ENCODE data around the gene WNT7B. TPM values are rescaled to one million over a fixed set of nuclear protein-coding genes. Genes with fewer than 3 reads are reported as not detected.
A peak's percentile ranks its signal among the peaks of the same experiment; 100 is the strongest.

Gene WNT7B
- total and polyA plus RNA-seq, 2 of the 8 experiments (the other 6 are each of a cell fraction or from before 2014, with no cell fraction given), result 0.14 to 0.24 TPM

DNA sequence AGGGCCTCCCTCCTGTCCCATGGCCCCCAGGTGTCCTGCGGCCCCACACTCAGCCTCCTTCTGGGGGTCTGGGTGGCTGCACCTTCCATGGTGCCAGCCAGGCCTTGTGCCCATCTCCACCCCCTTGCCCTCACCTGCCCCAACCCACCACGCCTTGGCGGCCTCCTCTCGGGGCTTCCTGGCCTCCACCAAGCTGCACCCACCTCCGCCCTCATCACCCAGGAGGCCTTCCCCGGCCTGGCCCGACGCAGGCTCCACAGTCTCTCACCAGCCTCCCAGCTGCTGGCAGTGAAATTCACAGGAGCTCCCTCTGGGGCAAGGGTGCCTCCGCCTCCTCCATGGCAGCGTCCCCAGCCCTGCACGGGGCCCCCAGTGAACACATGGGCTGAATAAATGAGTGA lies 35.9 kb upstream of the WNT7B start:
- Histone ChIP-seq H3K9ac (replicated peaks in 1 of 4; ENCODE audit: extremely low read depth in 1 of 4, low read depth in 3 of 4, low read length in 3 of 4) (no peak overlapping the region), H3K4me2 (ENCODE audit: insufficient read depth in 1 of 2, low read depth in 2 of 2, low read length in 2 of 2) (peak overlapping the region; percentile 82 to 89), H3K4me3 (ENCODE audit: extremely low read depth in 1 of 4, insufficient read depth in 2 of 4, low read depth in 3 of 4, low read length in 4 of 4) (peak overlapping the region in 3 of 4 experiments; percentile 55 to 77 (median 63); a peak in 5 of 8 replicates), H3K36me3 (ENCODE audit: control insufficient read depth in 2 of 4, insufficient read depth in 4 of 4, low read length in 3 of 4) (no peaks in the 10 kb centered on the region), H3K27ac (ENCODE audit: low read depth, low read length) (no peak overlapping the region), H3K14ac (ENCODE audit: insufficient read length) (no peak overlapping the region), H4K8ac (ENCODE audit: extremely low read depth, insufficient read depth, low read length) (peak overlapping the region; percentile 81), H3K23me2 (ENCODE audit: low read depth, low read length) (peaks cover 7% of the 10 kb centered on the region; the same call in 1 of the 2 replicates), H3K18ac (ENCODE audit: extremely low read depth, low read length) (peak overlapping the region; percentile 51), H2BK15ac (ENCODE audit: low read length) (no peak overlapping the region; the same call in 1 of the 2 replicates), H3K4ac (replicated peaks; ENCODE audit: insufficient read length, low read depth, low read length) (peak overlapping the region; percentile 19), H4K5ac (ENCODE audit: insufficient read length, low read depth, low read length) (no peak overlapping the region), H2AK5ac (ENCODE audit: low read depth, low read length) (peak overlapping the region; percentile 85; the same call in 1 of the 2 replicates), H3K27me3 (replicated peaks in 1 of 4; ENCODE audit: control insufficient read depth in 3 of 4, extremely low read depth in 1 of 4, insufficient read depth in 3 of 4, low read length in 3 of 4) (no peaks in the 10 kb centered on the region), H3K4me1 (replicated peaks in 1 of 4; ENCODE audit: control insufficient read depth in 3 of 4, insufficient read depth in 4 of 4, low read length in 3 of 4) (peaks cover 0 to 13% (median 4%) of the 10 kb centered on the region in 4 experiments; a peak in 6 of 7 replicates), H3K79me2 (ENCODE audit: control insufficient read depth in 1 of 2, insufficient read depth in 2 of 2, low read length in 2 of 2) (no peaks in the 10 kb centered on the region), H4K91ac (replicated peaks; ENCODE audit: insufficient read length, low read length) (peak overlapping the region; percentile 80), H2BK20ac (ENCODE audit: low read length) (no peak overlapping the region), H4K20me1 (replicated peaks in 1 of 2; ENCODE audit: control insufficient read depth in 1 of 2, insufficient read depth in 2 of 2, low read length in 2 of 2) (no peaks in the 10 kb centered on the region), H3K23ac (ENCODE audit: insufficient read length) (no peak overlapping the region), H3K9me3 (ENCODE audit: insufficient read depth in 2 of 2, low read depth in 1 of 2, low read length in 1 of 2) (no peaks in the 10 kb centered on the region; a peak in 1 of 4 replicates), H2BK12ac (ENCODE audit: low read depth, low read length) (0 out of 2 replicates have a peak overlapping the region, but pooled peaks have one; percentile 68), H2BK120ac (replicated peaks; ENCODE audit: low read depth, low read length) (no peak overlapping the region), H2BK5ac (ENCODE audit: low read depth, low read length) (peak overlapping the region; percentile 52), H3K79me1 (ENCODE audit: low read depth, low read length) (no peaks in the 10 kb centered on the region), H2AFZ (ENCODE audit: low read length) (no peak overlapping the region), H3K56ac (replicated peaks; ENCODE audit: insufficient read length, low read depth, low read length) (no peak overlapping the region)
- POLR2A ChIA-PET (ENCODE audit: partially characterized antibody), result interaction anchor here (0.7 to 1.7 kb wide), 6 partner anchors 13 to 130 kb away, joined by 3 to 7 read pairs (median 4); no protein-coding TSS in a partner anchor
- WGBS, 2 experiments (ENCODE audit: extremely low coverage in 1 of 2, insufficient coverage in 1 of 2, insufficient read length in 1 of 2, insufficient replicate concordance in 2 of 2, low coverage in 1 of 2, low lambda C conversion rate in 2 of 2, missing lambda C conversion rate in 1 of 2), result 74% methylated on average over 11 of the region's 11 CpGs; no CpG with 5 or more reads in 1 of the 2 experiments
- no peak for FAIRE-seq
- CTCF ChIA-PET (ENCODE audit: partially characterized antibody), result interaction anchor here (0.8 to 5.2 kb wide), 25 partner anchors 9 to 815 kb away, joined by 3 to 43 read pairs (median 6); no protein-coding TSS in a partner anchor
- DNase-seq (ENCODE audit: low read depth in 1 of 2, low spot score in 2 of 2), result no peak
- no peak for TF ChIP-seq GABPA (IDR thresholded peaks at IDR 0.05; ENCODE audit: borderline replicate concordance, insufficient read depth, low read length)
- TF ChIP-seq NRF1 (IDR thresholded peaks at IDR 0.05; ENCODE audit: low read depth, low read length), result no peak
- TF ChIP-seq EP300 (IDR thresholded peaks at IDR 0.05; ENCODE audit: borderline replicate concordance in 1 of 2, low read depth in 2 of 2, low read length in 2 of 2), result no peak
- no peak for TF ChIP-seq YY1 (IDR thresholded peaks at IDR 0.05; ENCODE audit: low read depth, low read length)
- no peak for TF ChIP-seq SIN3A (conservative IDR thresholded peaks at IDR 0.05 in 1 of 2, IDR thresholded peaks at IDR 0.05 in 1 of 2; ENCODE audit: low read depth in 1 of 2, low read length in 2 of 2)
- no peak for TF ChIP-seq BCL11A (IDR thresholded peaks at IDR 0.05; ENCODE audit: low read depth in 2 of 2, low read length in 2 of 2)
- no peak for TF ChIP-seq CHD2 (IDR thresholded peaks at IDR 0.05; ENCODE audit: low read length)
- TF ChIP-seq, protein P1, sequence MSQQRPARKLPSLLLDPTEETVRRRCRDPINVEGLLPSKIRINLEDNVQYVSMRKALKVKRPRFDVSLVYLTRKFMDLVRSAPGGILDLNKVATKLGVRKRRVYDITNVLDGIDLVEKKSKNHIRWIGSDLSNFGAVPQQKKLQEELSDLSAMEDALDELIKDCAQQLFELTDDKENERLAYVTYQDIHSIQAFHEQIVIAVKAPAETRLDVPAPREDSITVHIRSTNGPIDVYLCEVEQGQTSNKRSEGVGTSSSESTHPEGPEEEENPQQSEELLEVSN (IDR thresholded peaks at IDR 0.05), result no peak
